Esophagus squamous epithelium (tissue), 5 donors: ENCODE data around the gene TBC1D10A. TPM values are rescaled to one million over a fixed set of nuclear protein-coding genes. Genes with fewer than 3 reads are reported as not detected.

Experiments
- DNase-seq: peaks from one replicate; lab custom pipeline; 2025; lab: John Stamatoyannopoulos, UW
- H3K27ac ChIP-seq, 4 donors: fragments of 200-600 bp; sonication (generic); one replicate each; pipeline ENCODE4 v1.5.1; 2016 to 2019; ENCODE audit warnings: mild to moderate bottlenecking in 1 of 4
- H3K27me3 ChIP-seq, 4 donors: fragments of 200-600 bp; sonication (generic); 1 replicate in 3 of 4; 2 replicates in 1 of 4; pipeline versions ENCODE4 v1.5.1 to v1.6.0; 2017 to 2021; ENCODE audit warnings: antibody characterized with exemption in 1 of 4
- H3K36me3 ChIP-seq, 3 donors: fragments of 200-600 bp; sonication (generic); one replicate each; pipeline ENCODE4 v1.5.1; 2016 to 2019
- H3K4me1 ChIP-seq, 3 donors: fragments of 200-600 bp; sonication (generic); one replicate each; pipeline ENCODE4 v1.5.1; 2017 to 2019
- H3K4me3 ChIP-seq, 4 donors: fragments of 200-600 bp; sonication (generic); 1 replicate in 3 of 4; 2 replicates in 1 of 4; pipeline ENCODE4 v1.5.1; 2016 to 2019; ENCODE audit warnings: mild to moderate bottlenecking in 2 of 4, moderate library complexity in 1 of 4
- H3K9me3 ChIP-seq, 3 donors: fragments of 200-600 bp; sonication (generic); one replicate each; pipeline ENCODE4 v1.5.1; 2016 to 2019
- POLR2A ChIP-seq, 4 donors: fragments of 450-650 bp; IDR thresholded peaks; one replicate each; pipeline ENCODE4 v1.6.1; 2017; ENCODE audit warnings: antibody characterized with exemption in 4 of 4, mild to moderate bottlenecking in 4 of 4, moderate library complexity in 3 of 4
- WGBS, 2 donors: methylation state at CpG; one replicate each; pipeline ENCODE4 v1.1.5; 2018; 5-methylcytosine and 5-hydroxymethylcytosine counted together
- intact Hi-C: fragments of 100-400 bp; cut with DNase I; formaldehyde crosslinking; loops from one replicate; pipeline ENCODE4 v1.15.0; 2022
- total RNA-seq, 4 donors: library from RNA; depleted of rRNA; stranded (reverse); fragments of >200 nt; gene quantifications; one replicate each; pipeline ENCODE4 v1.1.0, GENCODE V29; 2016
- TF ChIP-seq, protein P1 (sequence below), 6 experiments: fragments of 450-650 bp in 4 of 6; fragments of 200-600 bp in 2 of 6; sonication (generic) in 2 of 6; IDR thresholded peaks; one replicate each; pipeline ENCODE4 v1.5.1; 2016 to 2019; ENCODE audit warnings: antibody characterized with exemption in 6 of 6, mild to moderate bottlenecking in 4 of 6, moderate library complexity in 4 of 6
- donor health status: DM: yes; HTN: yes; CAD: no.

Gene TBC1D10A
- total RNA-seq, 4 donors from 2014 or later, result 40.7 to 55.1 (median 47.0) TPM

DNA sequence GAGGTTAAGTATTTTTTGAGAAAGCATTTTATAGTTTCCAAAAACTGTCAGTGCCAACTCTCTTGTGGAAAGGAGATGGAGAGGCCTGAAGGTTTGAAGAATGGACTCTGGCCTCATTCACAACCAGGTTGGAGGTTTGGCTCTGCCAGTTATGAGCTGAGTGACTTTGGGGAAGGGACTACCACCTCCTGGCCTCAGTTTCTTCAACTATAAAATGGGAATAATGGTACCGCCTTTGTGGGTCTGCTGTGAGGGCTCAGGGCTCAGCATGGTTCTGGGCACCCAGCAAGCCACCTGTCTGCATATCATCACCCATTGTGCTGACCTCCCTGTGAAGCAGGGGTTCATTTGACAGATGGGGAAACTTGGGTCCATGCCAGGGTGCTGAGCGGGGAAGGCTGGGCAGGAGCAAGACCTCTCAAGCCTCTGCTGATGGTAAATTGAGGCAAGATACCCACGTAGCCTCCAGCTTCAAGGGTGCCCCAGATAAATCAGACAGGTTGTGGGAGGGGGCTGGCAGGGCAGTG is 76.6 kb downstream of the TBC1D10A start:
- H3K9me3 ChIP-seq, result no peaks in the 10 kb centered on the region
- TF ChIP-seq, protein P1, sequence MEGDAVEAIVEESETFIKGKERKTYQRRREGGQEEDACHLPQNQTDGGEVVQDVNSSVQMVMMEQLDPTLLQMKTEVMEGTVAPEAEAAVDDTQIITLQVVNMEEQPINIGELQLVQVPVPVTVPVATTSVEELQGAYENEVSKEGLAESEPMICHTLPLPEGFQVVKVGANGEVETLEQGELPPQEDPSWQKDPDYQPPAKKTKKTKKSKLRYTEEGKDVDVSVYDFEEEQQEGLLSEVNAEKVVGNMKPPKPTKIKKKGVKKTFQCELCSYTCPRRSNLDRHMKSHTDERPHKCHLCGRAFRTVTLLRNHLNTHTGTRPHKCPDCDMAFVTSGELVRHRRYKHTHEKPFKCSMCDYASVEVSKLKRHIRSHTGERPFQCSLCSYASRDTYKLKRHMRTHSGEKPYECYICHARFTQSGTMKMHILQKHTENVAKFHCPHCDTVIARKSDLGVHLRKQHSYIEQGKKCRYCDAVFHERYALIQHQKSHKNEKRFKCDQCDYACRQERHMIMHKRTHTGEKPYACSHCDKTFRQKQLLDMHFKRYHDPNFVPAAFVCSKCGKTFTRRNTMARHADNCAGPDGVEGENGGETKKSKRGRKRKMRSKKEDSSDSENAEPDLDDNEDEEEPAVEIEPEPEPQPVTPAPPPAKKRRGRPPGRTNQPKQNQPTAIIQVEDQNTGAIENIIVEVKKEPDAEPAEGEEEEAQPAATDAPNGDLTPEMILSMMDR (IDR thresholded peaks at IDR 0.05), result no peak
- TF ChIP-seq POLR2A (IDR thresholded peaks at IDR 0.05), result no peak
- peaks cover 32 to 88% (median 40%) of the 10 kb centered on the region in 3 donors for H3K4me1 ChIP-seq
- WGBS, 2 donors, result 100% methylated on average over 1 of the region's 3 CpGs; no CpG with 5 or more reads in 1 of the 2 donors
- no peak for DNase-seq
- H3K36me3 ChIP-seq, result no peaks in the 10 kb centered on the region
- peaks cover 0 to 47% (median 0%) of the 10 kb centered on the region in 4 donors for H3K27me3 ChIP-seq
- no peak overlapping the region for H3K4me3 ChIP-seq
- no peak overlapping the region for H3K27ac ChIP-seq
- intact Hi-C loops, result loop anchor here (5.0 kb wide), 1 partner anchor 138 kb away; no protein-coding TSS in a partner anchor

DNA sequence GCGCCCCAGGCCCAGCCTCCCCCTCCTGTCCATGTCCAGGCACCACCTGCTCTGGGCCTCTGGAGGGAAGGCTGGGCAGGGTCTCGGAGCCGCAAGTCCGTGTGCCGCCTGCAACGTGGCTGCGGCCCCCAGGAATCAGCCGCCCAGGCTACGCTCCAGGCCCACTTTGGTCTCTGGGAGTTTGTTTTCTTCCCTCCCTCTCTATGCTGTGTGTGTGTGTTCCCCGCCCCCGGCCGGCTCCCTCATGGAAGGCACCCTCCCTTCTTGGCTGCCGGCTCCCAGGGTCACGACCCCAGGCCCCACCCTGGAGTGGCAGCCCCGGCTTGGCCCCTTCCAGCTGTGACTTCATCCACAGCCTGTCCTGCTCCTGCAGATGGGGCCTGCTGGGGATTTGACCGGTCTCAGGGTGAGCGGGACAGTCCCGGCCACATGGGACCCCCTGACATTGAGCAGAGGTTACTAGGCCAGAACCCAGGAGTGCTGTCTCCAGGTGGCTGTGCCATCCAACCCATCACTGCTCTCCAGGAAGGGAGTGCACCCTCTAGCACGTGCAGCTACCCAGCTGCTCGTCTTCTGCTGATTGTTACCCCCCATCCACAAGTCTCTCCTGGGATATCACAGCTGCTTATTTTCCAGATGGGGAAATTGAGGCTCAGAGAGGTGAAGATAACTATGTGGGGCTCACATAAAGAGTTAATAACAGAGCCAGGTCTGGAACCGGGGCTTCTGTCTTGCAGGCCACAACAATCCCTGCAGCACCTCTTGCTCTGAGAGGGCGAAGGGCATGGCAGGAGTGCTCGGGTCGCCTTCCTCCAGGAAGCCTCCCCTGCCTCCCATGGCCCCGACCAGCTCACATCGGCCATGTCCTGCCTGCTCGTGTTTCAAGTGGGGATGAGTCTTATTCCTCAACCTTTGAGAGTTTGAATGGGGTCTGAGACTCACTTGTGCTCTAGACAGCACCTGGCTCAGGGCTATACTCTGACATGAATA is 77.4 kb downstream of the TBC1D10A start:
- Histone ChIP-seq H3K27ac (peak overlapping the region in 2 of 4 donors; percentile 11 to 33), H3K36me3 (no peaks in the 10 kb centered on the region), H3K27me3 (peaks cover 0 to 55% (median 0%) of the 10 kb centered on the region in 4 donors), H3K4me1 (peaks cover 32 to 93% (median 40%) of the 10 kb centered on the region in 3 donors), H3K4me3 (no peak overlapping the region), H3K9me3 (no peaks in the 10 kb centered on the region)
- WGBS, 2 donors, result 61 to 84% methylated on average over 12 to 18 of the region's 27 CpGs
- DNase-seq, result no peak
- no peak for TF ChIP-seq POLR2A (IDR thresholded peaks at IDR 0.05)
- TF ChIP-seq, protein P1 (IDR thresholded peaks at IDR 0.05), result no peak
- intact Hi-C loops, result loop anchor here (5.0 kb wide), 1 partner anchor 137 kb away; no protein-coding TSS in a partner anchor

DNA sequence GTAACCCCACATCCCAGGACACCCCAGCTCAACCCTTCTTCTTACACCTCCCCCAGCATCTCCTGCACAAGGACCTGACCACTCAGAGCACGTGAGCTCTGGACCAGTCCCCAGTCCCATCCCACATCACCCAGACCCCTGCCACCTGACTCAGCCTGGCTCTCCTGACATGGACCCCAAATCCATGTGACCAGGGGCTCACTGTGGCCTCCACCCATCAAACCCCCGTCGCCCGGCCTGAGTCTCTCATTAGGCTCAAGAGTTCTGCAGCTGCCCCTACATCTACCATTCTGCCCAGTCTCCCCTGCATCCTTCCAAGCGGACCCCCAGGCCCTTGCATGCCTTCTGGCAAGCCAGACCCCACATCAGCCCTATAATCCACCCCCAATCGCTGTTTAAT is 78.3 kb downstream of the TBC1D10A start:
- Histone ChIP-seq H3K4me1 (peaks cover 28 to 84% (median 37%) of the 10 kb centered on the region in 3 donors), H3K27ac (peak overlapping the region in 2 of 4 donors; percentile 11 to 33), H3K9me3 (no peaks in the 10 kb centered on the region), H3K27me3 (peaks cover 0 to 55% (median 0%) of the 10 kb centered on the region in 4 donors), H3K4me3 (no peak overlapping the region), H3K36me3 (no peaks in the 10 kb centered on the region)
- intact Hi-C loops, result no loop called here
- TF ChIP-seq, protein P1 (IDR thresholded peaks at IDR 0.05), result no peak
- TF ChIP-seq POLR2A (IDR thresholded peaks at IDR 0.05), result no peak
- DNase-seq, result no peak
- WGBS, 2 donors, result 64 to 76% methylated on average over 3 to 6 of the region's 6 CpGs

GRCh38 chr22:30247974-30248373 is 78.8 kb downstream of the TBC1D10A start:
- intact Hi-C loops, result no loop called here
- DNase-seq, result no peak
- TF ChIP-seq POLR2A (IDR thresholded peaks at IDR 0.05), result no peak
- TF ChIP-seq, protein P1 (IDR thresholded peaks at IDR 0.05), result no peak
- peaks cover 23 to 79% (median 32%) of the 10 kb centered on the region in 3 donors for H3K4me1 ChIP-seq
- H3K36me3 ChIP-seq, result no peaks in the 10 kb centered on the region
- WGBS, 2 donors, result 37 to 70% methylated on average over 9 to 11 of the region's 12 CpGs
- peaks cover 0 to 55% (median 0%) of the 10 kb centered on the region in 4 donors for H3K27me3 ChIP-seq
- H3K27ac ChIP-seq, result peak overlapping the region in 2 of 4 donors; percentile 33 to 66
- no peaks in the 10 kb centered on the region for H3K9me3 ChIP-seq
- H3K4me3 ChIP-seq, result no peak overlapping the region
